CMK (cell line): ENCODE measurements around the gene CPNE5.

Experiments
- DNase-seq: peaks from one replicate; pipeline ENCODE4 v3.0.0-alpha.2; 2010; ENCODE audit warnings: low read depth

Gene CPNE5

GRCh38 chr6:36834576-36835341 is 4.5 kb downstream of the CPNE5 start:
- no peak for DNase-seq

GRCh38 chr6:36833182-36833789 is 6.0 kb downstream of the CPNE5 start:
- no peak for DNase-seq

- no peak for DNase-seq
Measured at GRCh38 chr6:36832313-36832712, 6.9 kb downstream of the CPNE5 start.

- no peak for DNase-seq
Measured at GRCh38 chr6:36830577-36830976, 8.7 kb downstream of the CPNE5 start.

GRCh38 chr6:36829919-36830544 is 9.2 kb downstream of the CPNE5 start:
- DNase-seq = no peak

DNA sequence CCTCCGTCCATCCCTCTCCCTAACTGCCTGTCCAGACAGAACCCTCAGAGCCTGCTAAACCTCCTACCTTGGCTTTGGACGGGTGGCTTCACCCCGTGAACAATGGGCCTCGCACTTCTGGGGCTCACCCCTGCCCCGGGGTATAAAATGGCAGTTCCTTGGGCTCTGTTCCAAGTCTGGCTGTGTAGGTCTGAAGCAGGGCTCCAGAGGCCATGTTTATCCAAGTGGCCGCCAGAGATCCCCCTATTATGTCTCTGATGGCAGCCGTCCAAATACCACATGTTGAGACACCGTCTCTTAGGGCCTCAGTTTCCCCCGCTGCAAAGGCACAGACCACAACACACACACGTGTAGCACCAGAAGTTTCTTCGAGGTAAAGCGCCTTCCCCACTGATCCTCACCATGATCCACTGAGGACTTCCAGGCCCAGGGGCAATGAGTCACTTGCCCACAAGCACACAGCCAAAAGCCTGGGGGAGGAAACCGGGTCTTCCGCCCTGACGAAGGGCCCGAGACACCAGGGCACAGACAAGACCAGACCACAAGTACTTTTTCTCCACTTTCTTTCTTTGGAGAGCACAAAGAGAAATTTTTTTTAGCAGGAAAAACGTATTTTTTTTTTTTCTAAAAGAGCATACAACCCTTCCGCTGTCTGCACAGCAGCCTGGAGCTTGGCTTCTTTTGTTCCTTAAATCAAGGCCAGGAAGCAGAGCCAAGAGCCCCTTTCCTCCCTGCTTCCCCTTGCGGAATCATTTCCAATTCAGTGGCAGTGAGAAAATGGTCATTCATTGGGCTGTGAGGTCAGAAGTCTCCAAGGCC is 11.8 kb downstream of the CPNE5 start:
- DNase-seq = peak; percentile 9

GRCh38 chr6:36826520-36827227 is 12.6 kb downstream of the CPNE5 start:
- DNase-seq = no peak

- no peak for DNase-seq
Measured at GRCh38 chr6:36825994-36826393, 13.2 kb downstream of the CPNE5 start.

DNA sequence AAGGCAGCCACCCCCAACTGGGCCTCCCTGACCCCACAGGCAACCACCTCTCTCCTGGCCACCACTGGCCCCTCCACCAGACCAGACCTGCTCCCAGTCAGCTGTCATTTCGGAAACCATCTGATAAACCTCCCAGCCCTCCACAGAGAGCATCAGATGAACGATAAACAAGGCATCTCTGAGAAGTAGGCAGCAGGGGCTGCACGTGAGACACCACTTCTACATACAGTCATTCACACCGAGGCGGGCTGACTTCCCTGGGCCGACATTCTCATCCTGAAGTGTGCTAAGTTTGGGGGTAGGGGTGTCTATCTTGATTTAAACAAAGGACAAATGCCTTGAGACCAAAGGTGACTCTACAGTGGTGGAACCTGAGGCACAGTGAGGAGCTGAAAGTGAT is 13.8 kb downstream of the CPNE5 start:
- no peak for DNase-seq

DNA sequence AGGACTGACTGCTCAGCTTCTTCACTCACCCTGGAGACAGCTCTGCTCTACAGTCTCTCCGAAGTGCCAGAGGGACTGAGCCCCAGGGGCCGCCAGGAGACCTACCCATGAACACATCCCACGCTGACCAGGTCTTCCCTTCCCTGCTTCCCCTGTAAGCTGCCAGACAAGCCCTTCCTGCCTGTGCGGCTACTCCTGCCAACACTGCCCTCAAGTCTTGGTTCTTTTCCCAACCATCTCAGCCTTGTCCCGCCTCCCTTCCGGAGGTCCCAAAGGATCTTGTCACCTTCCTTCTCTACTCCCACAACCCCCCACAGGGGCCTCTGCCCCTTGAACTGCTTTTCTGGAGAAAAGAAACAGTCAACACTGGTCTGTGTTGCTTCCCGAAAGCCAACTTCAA is 15.0 kb downstream of the CPNE5 start:
- DNase-seq = no peak

DNA sequence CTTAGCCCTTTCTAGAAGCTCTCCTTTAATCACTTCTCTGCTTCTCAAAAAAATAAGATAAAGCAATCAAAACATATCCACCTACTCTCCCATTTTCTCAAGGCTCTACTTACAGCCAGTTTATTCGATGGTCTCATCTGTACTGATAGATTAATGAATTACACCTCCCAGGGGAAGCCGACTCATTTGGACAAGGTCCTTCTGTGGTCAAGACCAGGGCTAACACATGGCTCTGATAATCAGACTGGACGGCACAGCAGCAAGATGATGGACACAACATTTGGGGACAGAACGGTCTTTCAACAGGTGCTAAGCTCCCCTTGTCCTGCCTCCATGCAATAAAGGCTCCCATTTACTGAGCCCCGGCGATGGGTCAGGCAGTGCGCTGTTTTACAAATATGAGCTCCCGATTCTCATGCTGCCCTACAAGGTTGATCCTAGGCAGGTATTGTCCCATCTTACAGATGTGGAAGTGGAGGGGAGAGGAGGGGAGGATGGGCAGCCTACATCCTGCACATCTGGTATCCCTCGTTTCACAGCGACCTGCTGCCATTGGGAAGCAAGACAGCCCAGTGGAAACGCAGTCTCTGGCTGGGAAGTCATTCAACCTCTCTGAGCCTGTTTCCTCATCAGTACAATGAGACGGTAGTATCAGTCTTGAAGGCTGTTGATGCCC is 15.7 kb downstream of the CPNE5 start:
- no peak for DNase-seq

DNA sequence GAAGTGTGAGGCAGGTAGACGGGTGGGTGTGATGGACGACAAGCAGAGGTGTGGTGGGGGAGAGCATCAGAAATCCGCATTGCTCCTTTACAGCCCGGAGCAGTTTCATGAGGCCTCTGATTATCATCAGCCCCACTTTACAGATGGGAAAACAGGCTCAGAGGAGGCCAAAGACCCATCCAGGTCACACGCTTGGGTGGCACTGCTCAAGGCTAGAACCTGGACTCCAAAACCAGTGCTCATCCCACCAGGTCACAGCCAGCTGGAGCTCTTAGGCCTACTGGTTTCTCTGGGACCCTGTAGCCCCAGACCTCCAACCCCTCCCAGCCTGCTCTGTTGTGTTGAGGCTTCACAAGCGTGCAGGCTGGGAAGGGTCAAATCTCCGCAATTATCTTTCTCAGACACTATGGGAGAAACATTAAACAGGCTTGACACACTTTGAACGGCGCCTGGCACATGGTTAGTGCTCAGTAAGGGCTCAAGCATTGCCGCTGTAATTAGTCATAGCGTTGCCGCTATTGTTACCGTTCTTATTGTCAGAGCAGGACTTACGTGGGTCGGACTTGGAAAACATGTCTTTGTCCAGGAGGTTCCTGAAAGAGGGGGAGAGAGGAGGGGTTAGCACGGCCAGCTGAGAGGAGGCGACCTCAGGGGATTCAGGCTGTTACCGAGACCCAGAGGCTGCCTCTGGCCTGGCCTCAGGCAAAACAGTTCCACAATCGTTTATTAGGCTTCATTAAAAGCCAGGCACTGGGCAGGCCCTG is 16.6 kb downstream of the CPNE5 start:
- no peak for DNase-seq

DNA sequence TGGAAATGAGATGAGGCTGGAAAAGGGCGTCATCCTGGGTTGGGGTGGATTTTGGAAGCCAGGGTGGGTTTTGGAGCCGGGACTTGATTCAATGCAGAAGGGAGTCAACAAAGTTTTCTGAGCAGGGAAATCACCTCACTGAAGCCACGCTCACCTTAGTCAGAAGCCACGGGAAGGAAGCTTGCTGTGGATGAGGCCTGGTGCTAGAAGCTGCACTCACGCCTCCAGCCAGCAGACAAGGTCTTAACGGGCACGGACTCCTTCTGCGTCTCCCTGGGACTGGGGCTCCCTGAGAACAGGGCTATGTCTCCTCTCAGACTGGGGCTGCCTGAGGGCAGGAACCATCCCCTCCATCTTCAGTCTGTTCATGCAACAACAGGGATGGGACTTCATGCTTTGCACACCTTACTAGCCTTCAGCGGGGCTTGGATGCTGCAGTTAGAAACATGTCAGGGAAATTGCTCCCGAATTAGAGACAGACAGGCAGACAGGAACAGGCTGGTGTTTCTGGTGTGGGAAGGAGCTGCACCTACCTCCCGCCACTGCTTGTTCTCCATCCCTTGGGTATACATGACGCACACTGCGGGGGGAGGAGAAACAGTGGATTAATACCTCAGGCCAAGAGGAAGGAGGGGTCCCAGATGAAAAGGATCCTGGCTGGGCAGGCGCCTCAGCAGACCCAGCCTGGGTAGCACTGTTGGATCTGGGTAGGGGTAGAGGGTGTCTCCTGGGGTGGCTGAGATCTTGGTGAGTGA is 17.5 kb downstream of the CPNE5 start:
- no peak for DNase-seq

GRCh38 chr6:36820700-36821580 is 18.3 kb downstream of the CPNE5 start:
- DNase-seq = no peak

GRCh38 chr6:36818756-36819155 is 20.5 kb downstream of the CPNE5 start:
- DNase-seq = no peak

GRCh38 chr6:36817847-36818246 is 21.4 kb downstream of the CPNE5 start:
- no peak for DNase-seq

DNA sequence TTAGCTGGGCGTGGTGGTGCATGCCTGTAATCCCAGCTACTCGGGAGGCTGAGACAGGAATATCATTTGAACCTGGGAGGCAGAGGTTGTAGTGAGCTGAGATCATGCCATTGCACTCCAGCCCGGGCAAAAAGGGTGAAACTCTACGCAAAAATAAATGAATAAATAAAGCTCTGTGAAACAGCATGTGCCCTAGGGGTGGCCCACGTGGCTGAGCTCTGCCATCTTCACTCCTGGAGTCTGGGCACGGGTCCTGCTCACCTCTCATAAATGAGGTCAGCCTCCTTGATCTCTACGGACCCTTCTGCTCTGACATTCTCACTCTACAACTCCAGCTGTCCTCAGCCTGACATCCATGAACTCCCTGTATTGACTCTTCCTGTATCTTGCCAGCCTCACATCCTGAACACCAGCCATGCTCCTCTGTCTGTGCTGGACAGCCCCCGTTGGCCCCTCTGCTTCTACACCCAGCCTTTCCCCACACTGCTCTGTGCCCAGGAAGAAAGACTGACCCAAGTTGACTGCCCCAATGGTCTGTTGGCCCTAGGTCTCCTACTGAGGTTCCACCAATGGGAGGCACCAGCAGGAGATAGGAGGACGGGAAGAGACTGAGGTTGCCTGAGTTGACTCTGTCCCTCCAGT is 21.9 kb downstream of the CPNE5 start:
- DNase-seq = no peak
